A673 (cell line): ENCODE measurements around the gene INSR.

Experiments used
- CTCF ChIP-seq: fragments of 300-800, 200-600 bp; sonication (generic); conservative IDR thresholded peaks from 2 replicates; pipeline ENCODE4 v1.5.1; 2017; ENCODE audit warnings: low read depth, mild to moderate bottlenecking, antibody characterized with exemption, low read length, moderate library complexity, mixed read lengths
- EZH2 ChIP-seq: fragments of 200-600 bp; sonication (generic); IDR thresholded peaks from 2 replicates; pipeline ENCODE4 v1.6.1; 2017; ENCODE audit warnings: borderline replicate concordance, low read depth, mild to moderate bottlenecking, mixed read lengths, antibody characterized with exemption, low read length; ENCODE audit not compliant: poor library complexity, severe bottlenecking

- no peak for TF ChIP-seq CTCF
- no peak for TF ChIP-seq EZH2
Observed at GRCh38 chr19:7063339-7063738, 230.9 kb downstream of the INSR start.
